Fibroblast of gingiva (primary cell): ENCODE data around the gene ZBTB17.

Experiments used
- DNase-seq: peaks from one replicate; pipeline ENCODE4 v3.0.0-alpha.2; 2011; ENCODE audit warnings: low read depth

Gene ZBTB17

GRCh38 chr1:15960808-15961207 lies 15.1 kb downstream of the ZBTB17 start:
- DNase-seq: no peak

GRCh38 chr1:15959827-15960446 lies 16.0 kb downstream of the ZBTB17 start:
- DNase-seq: no peak

- no peak for DNase-seq
Observed at GRCh38 chr1:15959424-15959823, 16.5 kb downstream of the ZBTB17 start.

GRCh38 chr1:15958793-15959192 lies 17.1 kb downstream of the ZBTB17 start:
- no peak for DNase-seq

GRCh38 chr1:15958111-15958510 lies 17.8 kb downstream of the ZBTB17 start:
- DNase-seq: no peak

- DNase-seq: no peak
Observed at GRCh38 chr1:15957221-15958095, 18.4 kb downstream of the ZBTB17 start.

- DNase-seq: no peak
Observed at GRCh38 chr1:15956150-15956549, 19.8 kb downstream of the ZBTB17 start.

- no peak for DNase-seq
Observed at GRCh38 chr1:15955552-15955951, 20.3 kb downstream of the ZBTB17 start.

GRCh38 chr1:15954316-15954715 lies 21.6 kb downstream of the ZBTB17 start:
- no peak for DNase-seq

GRCh38 chr1:15953791-15954241 lies 22.1 kb downstream of the ZBTB17 start:
- DNase-seq: no peak

GRCh38 chr1:15953294-15953771 lies 22.6 kb downstream of the ZBTB17 start:
- no peak for DNase-seq

GRCh38 chr1:15952317-15953258 lies 23.3 kb downstream of the ZBTB17 start:
- DNase-seq: peak; percentile 35

GRCh38 chr1:15951341-15952153 lies 24.4 kb downstream of the ZBTB17 start:
- DNase-seq: no peak

- DNase-seq: peak; percentile 77
Observed at GRCh38 chr1:15950763-15951295, 25.1 kb downstream of the ZBTB17 start.

GRCh38 chr1:15950302-15950701 lies 25.6 kb downstream of the ZBTB17 start:
- DNase-seq: no peak

GRCh38 chr1:15949453-15950245 lies 26.3 kb downstream of the ZBTB17 start:
- DNase-seq: peak; percentile 96

GRCh38 chr1:15948595-15949452 lies 27.1 kb downstream of the ZBTB17 start:
- peak; percentile 90 for DNase-seq

- DNase-seq: no peak
Observed at GRCh38 chr1:15948091-15948591, 27.8 kb downstream of the ZBTB17 start.
